ENCODE data around the gene NCKAP1. TPM values are rescaled to one million over a fixed set of nuclear protein-coding genes. Genes with fewer than 3 reads are reported as not detected.

Gene NCKAP1
- total RNA-seq, 4 donors from 2014 or later = 185 to 345 (median 292) TPM

DNA sequence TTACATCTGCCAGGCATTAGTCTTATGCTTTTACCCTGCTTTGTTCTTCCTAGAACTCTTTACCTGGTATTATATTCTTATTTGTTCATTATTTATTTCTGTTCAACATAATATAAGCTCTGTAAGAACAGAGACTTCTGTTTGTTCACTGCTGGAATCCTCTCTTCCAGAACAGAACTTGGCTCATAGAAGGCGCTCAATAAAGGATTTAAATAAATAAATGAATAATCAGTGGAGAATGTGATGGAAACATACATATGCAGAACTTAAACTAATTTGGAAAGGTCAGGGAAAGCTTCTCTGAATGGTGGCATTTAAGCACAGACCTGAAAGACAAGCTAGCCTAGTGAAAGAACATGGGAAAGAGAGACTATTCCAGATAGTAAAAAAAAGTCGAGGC is 24.3 kb downstream of the NCKAP1 start:
- H3K4me3 ChIP-seq = no peak overlapping the region
- no peak for ATAC-seq
- 67 to 77% methylated on average over 1 to 2 of the region's 2 CpGs for WGBS, 2 donors (ENCODE audit: low coverage in 1 of 2)
- H3K4me1 ChIP-seq = peaks cover 0 to 99% (median 17%) of the 10 kb centered on the region in 3 donors
- H3K36me3 ChIP-seq = no peaks in the 10 kb centered on the region
- no peaks in the 10 kb centered on the region for H3K27me3 ChIP-seq
- TF ChIP-seq POLR2AphosphoS5 (IDR thresholded peaks at IDR 0.05) = no peak
- H3K27ac ChIP-seq = no peak overlapping the region
- H3K9me3 ChIP-seq = no peaks in the 10 kb centered on the region

DNA sequence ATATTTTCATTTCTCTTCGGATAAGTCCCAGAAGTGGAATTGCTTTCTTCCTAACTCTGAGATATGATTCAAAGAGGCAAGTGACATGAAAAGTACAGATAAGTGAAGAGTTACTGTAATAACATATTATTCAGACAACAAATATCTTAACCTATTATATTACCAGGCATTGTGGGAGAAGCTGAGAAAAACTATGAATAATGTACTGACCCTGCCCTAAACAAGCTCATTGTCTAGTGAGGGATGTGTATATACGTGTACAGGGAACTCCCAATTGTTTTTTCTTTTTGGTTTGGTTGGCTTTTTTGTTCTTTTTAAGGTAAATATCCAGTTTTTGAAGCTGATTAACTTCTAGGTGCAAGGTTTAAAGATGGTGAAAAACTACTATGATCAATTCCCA is 26.5 kb downstream of the NCKAP1 start:
- no peaks in the 10 kb centered on the region for H3K36me3 ChIP-seq
- WGBS, 2 donors (ENCODE audit: low coverage in 1 of 2) = 72 to 87% methylated on average over 2 of the region's 2 CpGs
- TF ChIP-seq POLR2A (IDR thresholded peaks at IDR 0.05) (no peak), POLR2AphosphoS5 (IDR thresholded peaks at IDR 0.05) (no peak), EP300 (IDR thresholded peaks at IDR 0.05) (no peak)
- TF ChIP-seq, protein P1, sequence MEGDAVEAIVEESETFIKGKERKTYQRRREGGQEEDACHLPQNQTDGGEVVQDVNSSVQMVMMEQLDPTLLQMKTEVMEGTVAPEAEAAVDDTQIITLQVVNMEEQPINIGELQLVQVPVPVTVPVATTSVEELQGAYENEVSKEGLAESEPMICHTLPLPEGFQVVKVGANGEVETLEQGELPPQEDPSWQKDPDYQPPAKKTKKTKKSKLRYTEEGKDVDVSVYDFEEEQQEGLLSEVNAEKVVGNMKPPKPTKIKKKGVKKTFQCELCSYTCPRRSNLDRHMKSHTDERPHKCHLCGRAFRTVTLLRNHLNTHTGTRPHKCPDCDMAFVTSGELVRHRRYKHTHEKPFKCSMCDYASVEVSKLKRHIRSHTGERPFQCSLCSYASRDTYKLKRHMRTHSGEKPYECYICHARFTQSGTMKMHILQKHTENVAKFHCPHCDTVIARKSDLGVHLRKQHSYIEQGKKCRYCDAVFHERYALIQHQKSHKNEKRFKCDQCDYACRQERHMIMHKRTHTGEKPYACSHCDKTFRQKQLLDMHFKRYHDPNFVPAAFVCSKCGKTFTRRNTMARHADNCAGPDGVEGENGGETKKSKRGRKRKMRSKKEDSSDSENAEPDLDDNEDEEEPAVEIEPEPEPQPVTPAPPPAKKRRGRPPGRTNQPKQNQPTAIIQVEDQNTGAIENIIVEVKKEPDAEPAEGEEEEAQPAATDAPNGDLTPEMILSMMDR (IDR thresholded peaks at IDR 0.05) = no peak
- H3K27me3 ChIP-seq = no peaks in the 10 kb centered on the region
- ATAC-seq = no peak
- H3K4me1 ChIP-seq = peaks cover 0 to 98% (median 17%) of the 10 kb centered on the region in 3 donors
- H3K27ac ChIP-seq = no peak overlapping the region
- no peaks in the 10 kb centered on the region for H3K9me3 ChIP-seq
- no peak overlapping the region for H3K4me3 ChIP-seq

DNA sequence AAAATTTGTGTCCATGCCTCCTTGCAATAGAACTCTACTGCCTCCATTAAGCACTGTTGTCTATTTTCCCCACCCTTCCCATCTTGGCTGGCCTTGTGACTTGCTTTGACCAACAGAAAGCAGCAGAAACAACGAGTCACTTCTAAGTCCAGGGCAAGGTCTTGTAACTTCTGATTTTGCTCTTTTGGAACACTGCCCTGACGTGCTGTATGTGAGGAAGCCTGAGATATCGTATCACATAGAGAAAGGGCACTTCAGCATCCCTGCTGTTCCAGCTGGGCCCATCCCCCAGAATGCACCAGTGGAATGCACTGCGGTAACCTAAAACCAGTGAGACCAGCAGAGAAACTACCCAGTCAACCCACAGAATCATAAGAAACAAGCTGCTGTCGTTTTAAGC is 28.1 kb downstream of the NCKAP1 start:
- Histone ChIP-seq H3K9me3 (no peaks in the 10 kb centered on the region), H3K27me3 (no peaks in the 10 kb centered on the region), H3K36me3 (no peaks in the 10 kb centered on the region), H3K4me3 (no peak overlapping the region), H3K27ac (no peak overlapping the region), H3K4me1 (peaks cover 0 to 98% (median 12%) of the 10 kb centered on the region in 3 donors)
- TF ChIP-seq EP300 (IDR thresholded peaks at IDR 0.05) (no peak), POLR2AphosphoS5 (IDR thresholded peaks at IDR 0.05) (no peak), POLR2A (IDR thresholded peaks at IDR 0.05) (no peak)
- TF ChIP-seq, protein P1 (IDR thresholded peaks at IDR 0.05) = no peak
- ATAC-seq = no peak
- WGBS, 2 donors (ENCODE audit: low coverage in 1 of 2) = 31 to 75% methylated on average over 2 to 5 of the region's 5 CpGs

DNA sequence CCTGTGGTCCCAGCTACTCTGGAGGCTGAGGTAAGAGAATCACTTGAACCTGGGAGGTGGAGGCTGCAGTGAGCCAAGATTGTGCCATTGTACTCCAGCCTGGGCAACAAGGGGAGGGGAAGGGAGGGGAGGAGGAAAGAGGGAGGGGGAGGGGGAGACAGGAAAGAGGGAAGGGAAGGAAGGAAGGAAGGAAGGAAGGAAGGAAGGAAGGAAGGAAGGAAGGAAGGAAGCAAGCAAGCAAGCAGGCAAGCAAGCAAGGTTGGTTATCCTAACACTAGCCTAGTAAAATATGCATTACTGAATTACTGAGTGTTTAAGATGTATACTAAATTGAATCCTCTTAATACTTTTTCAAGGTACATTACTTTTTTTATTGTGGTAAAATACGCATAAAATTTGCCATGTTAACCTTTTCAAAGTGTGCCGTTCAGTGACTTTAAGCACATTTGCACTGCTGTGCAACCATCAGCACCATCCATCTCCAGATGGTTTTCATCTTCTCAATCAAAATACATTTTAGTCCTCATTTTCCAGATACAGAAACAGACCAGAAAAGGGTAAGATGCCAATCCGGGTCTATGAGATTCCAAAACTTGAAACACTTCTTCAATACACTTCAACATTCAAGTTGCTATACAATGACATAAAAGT is 28.9 kb downstream of the NCKAP1 start:
- no peaks in the 10 kb centered on the region for H3K27me3 ChIP-seq
- H3K36me3 ChIP-seq = no peaks in the 10 kb centered on the region
- no peaks in the 10 kb centered on the region for H3K9me3 ChIP-seq
- H3K4me3 ChIP-seq = no peak overlapping the region
- WGBS, 2 donors (ENCODE audit: low coverage in 1 of 2) = 78 to 92% methylated on average over 3 of the region's 3 CpGs
- H3K4me1 ChIP-seq = peaks cover 0 to 98% (median 8%) of the 10 kb centered on the region in 3 donors
- ATAC-seq = no peak
- H3K27ac ChIP-seq = no peak overlapping the region
- TF ChIP-seq EP300 (IDR thresholded peaks at IDR 0.05) (no peak), POLR2A (IDR thresholded peaks at IDR 0.05) (no peak), POLR2AphosphoS5 (IDR thresholded peaks at IDR 0.05) (no peak)
- TF ChIP-seq, protein P1 (IDR thresholded peaks at IDR 0.05) = no peak

DNA sequence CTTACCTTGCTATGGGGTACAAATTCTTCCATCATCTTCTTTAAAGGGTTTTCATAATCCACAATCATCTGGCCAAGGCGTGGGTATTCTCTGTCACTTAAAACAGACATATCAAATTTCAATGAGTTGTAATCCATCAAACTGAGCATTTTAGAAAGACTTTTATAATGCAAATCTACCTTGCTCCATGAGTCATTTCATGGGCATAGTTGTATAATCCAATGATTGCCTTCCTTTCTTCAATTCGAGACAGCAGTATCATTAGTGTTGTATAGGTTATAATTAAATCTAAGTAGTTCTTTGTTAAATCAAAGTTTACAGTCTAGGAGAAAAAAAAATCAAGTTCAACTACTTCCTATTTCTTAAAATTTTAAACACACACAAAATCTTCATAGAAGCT is 36.3 kb downstream of the NCKAP1 start:
- TF ChIP-seq EP300 (IDR thresholded peaks at IDR 0.05) (no peak), POLR2AphosphoS5 (IDR thresholded peaks at IDR 0.05) (no peak), POLR2A (IDR thresholded peaks at IDR 0.05) (no peak)
- TF ChIP-seq, protein P1 (IDR thresholded peaks at IDR 0.05) = no peak
- H3K27ac ChIP-seq = no peak overlapping the region
- peaks cover 0 to 29% (median 0%) of the 10 kb centered on the region in 3 donors for H3K4me1 ChIP-seq
- ATAC-seq = no peak
- no peaks in the 10 kb centered on the region for H3K9me3 ChIP-seq
- peaks cover 0 to 42% of the 10 kb centered on the region in 2 donors for H3K36me3 ChIP-seq
- WGBS, 2 donors (ENCODE audit: low coverage in 1 of 2) = 65 to 88% methylated on average over 2 of the region's 2 CpGs
- no peak overlapping the region for H3K4me3 ChIP-seq
- no peaks in the 10 kb centered on the region for H3K27me3 ChIP-seq

Measured in gastroesophageal sphincter (tissue), 4 donors.